Daoy (cell line): ENCODE measurements around the gene GPX1. TPM values are rescaled to one million over a fixed set of nuclear protein-coding genes. Genes with fewer than 3 reads are reported as not detected.

Experiments
- DNase-seq: peaks from one replicate; pipeline ENCODE4 v3.0.0-alpha.2; 2015; ENCODE audit warnings: low read depth
- total RNA-seq: library from RNA; depleted of rRNA; stranded (reverse); fragments of >200 nt; shearing (Covaris generic); gene quantifications from 2 replicates; pipeline ENCODE4 v1.2.3, GENCODE V29; 2014; rRNA removed

Gene GPX1
- total RNA-seq, 1 experiment from 2014 or later = 240 TPM

DNA sequence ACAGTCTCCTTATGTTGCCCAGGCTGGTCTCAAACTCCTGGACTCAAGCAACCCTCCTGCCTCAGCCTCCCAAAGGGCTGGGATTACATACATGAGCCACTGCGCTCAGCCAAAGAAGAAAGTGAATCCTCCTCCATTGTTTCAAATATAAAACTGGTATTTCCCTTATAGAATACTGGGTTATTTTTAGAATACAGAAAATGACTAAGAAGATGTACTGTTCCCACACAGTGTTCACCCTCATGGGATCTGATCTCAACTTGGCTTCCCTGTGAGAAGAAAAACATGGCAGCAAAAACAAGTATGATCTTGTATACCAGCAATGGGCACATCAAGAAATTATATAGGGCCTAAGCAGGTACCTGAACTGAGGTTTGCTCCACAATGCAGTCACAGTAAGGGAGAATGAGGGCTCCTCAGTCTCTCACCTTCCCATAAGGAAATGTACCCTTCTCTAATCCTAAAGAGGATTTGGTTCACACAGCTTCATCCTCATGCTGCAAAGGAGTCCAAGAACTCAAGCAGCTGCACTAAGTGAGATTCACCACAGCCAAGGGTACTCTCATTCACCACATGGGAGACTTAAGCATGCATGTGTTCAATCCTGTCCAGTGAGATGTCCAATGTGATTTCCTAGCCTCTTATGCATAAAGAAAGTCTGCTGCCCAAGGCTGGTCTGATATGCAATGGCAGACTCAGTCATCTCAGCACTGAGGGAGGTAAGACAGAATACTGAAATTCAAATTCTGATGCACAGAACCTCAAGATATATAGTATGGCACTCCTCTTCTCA, 44.1 kb downstream of the GPX1 start:
- no peak for DNase-seq

DNA sequence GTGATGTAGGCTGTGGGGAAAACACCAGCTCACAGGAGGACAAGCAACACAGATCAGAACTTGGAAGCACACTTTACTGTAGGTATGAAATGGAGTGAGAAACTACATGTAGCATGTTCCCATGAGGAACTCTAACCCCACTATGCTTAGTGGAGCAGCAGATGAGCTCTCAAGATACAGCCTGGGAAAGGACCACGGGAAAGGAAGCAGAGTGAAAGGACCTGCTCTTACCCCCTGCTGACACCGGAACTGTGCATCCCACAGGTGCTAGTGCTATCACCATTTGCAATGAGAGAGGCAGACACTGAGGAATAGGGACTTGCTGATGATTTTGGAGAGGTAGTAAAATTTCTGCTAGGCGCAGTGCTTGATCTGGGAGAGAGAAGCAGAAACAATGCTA, 46.9 kb downstream of the GPX1 start:
- no peak for DNase-seq

DNA sequence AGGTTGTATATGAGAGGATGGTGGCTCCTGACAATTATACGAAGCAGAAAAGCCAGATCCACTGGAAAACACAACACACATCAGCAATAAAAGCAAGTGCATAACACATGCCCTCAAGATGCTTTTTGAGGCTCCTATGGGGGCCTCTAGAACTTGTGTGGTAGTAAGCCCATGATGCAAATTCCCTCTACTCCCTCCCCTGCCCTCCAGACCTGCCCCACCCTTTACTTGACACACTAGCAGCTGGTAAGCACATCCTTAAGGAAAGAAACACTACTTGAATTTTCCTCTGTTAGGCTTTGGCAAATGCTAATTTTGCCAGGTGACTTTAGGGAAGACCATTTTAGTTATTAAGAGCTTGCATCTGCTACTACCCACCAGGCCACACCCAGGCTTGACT, 47.5 kb downstream of the GPX1 start:
- no peak for DNase-seq

Other genes starting within 250 kb of the GPX1 start
- 46.5 and 82.0 TPM in 2 replicates for gene USP19, start 237.5 kb downstream of the GPX1 start, total RNA-seq
- 30.2 and 40.1 TPM in 2 replicates for gene LAMB2, start 225.3 kb downstream of the GPX1 start, total RNA-seq
- gene CCDC71, start 192.0 kb downstream of the GPX1 start, total RNA-seq = 18.6 and 21.2 TPM in 2 replicates
- 2.1 and 3.2 TPM in 2 replicates for gene KLHDC8B, start 186.8 kb downstream of the GPX1 start, total RNA-seq
- 0.74 and 0.86 TPM in 2 replicates for gene C3orf62, start 81.1 kb downstream of the GPX1 start, total RNA-seq
- 8.9 and 10.2 TPM in 2 replicates for gene USP4, start 18.3 kb downstream of the GPX1 start, total RNA-seq
- 273 and 298 TPM in 2 replicates for gene RHOA, start 53.6 kb upstream of the GPX1 start, total RNA-seq
- 7.8 and 10.2 TPM in 2 replicates for gene TCTA, start 54.1 kb upstream of the GPX1 start, total RNA-seq
- gene AMT, start 64.1 kb upstream of the GPX1 start, total RNA-seq = 0.06 TPM in 1 of 2 replicates, not detected in the other
- 1.3 and 2.8 TPM in 2 replicates for gene NICN1, start 71.0 kb upstream of the GPX1 start, total RNA-seq
- gene DAG1, start 111.9 kb upstream of the GPX1 start, total RNA-seq = 20.8 and 27.7 TPM in 2 replicates
- 0.18 and 0.29 TPM in 2 replicates for gene BSN, start 196.1 kb upstream of the GPX1 start, total RNA-seq